Measurements from ENCODE around the gene MACROD2.

MACROD2 gene

GRCh38 chr20:16030253-16030652, 2034.9 kb downstream of the MACROD2 start:
- no peak for DNase-seq

GRCh38 chr20:16035576-16035975, 2040.3 kb downstream of the MACROD2 start:
- no peak for DNase-seq

GRCh38 chr20:16036331-16036730, 2041.0 kb downstream of the MACROD2 start:
- DNase-seq, result no peak

- no peak for DNase-seq
These were observed 2045.4 kb downstream of the MACROD2 start for GRCh38 chr20:16040742-16041141.

GRCh38 chr20:16042731-16043130, 2047.4 kb downstream of the MACROD2 start:
- no peak for DNase-seq

- DNase-seq, result no peak
These were observed 2048.6 kb downstream of the MACROD2 start for GRCh38 chr20:16043931-16044330.

GRCh38 chr20:16048876-16049275, 2053.6 kb downstream of the MACROD2 start:
- no peak for DNase-seq

- DNase-seq, result no peak
These were observed 2054.3 kb downstream of the MACROD2 start for GRCh38 chr20:16049529-16050093.

- no peak for DNase-seq
These were observed 2055.1 kb downstream of the MACROD2 start for GRCh38 chr20:16050366-16050765.

- no peak for DNase-seq
These were observed 2056.7 kb downstream of the MACROD2 start for GRCh38 chr20:16051968-16052367.

- DNase-seq, result no peak
These were observed 2057.1 kb downstream of the MACROD2 start for GRCh38 chr20:16052456-16052855.

GRCh38 chr20:16054985-16055384, 2059.7 kb downstream of the MACROD2 start:
- DNase-seq, result no peak

GRCh38 chr20:16057651-16058050, 2062.3 kb downstream of the MACROD2 start:
- no peak for DNase-seq

GRCh38 chr20:16058268-16058667, 2063.0 kb downstream of the MACROD2 start:
- DNase-seq, result no peak

- no peak for DNase-seq
These were observed 2064.5 kb downstream of the MACROD2 start for GRCh38 chr20:16059841-16060240.

- no peak for DNase-seq
These were observed 2066.0 kb downstream of the MACROD2 start for GRCh38 chr20:16061351-16061750.

- no peak for DNase-seq
These were observed 2067.6 kb downstream of the MACROD2 start for GRCh38 chr20:16062661-16063581.

GRCh38 chr20:16063881-16064280, 2068.6 kb downstream of the MACROD2 start:
- no peak for DNase-seq

- no peak for DNase-seq
These were observed 2069.8 kb downstream of the MACROD2 start for GRCh38 chr20:16064989-16065707.

GRCh38 chr20:16066571-16066970, 2071.3 kb downstream of the MACROD2 start:
- no peak for DNase-seq

- no peak for DNase-seq
These were observed 2074.2 kb downstream of the MACROD2 start for GRCh38 chr20:16069389-16070010.

- no peak for DNase-seq
These were observed 2076.9 kb downstream of the MACROD2 start for GRCh38 chr20:16072220-16072619.
